Brain microvascular endothelial cell (primary cell): Measurements from ENCODE around the gene ITGB1.

Experiments
- DNase-seq: peaks from one replicate; pipeline ENCODE4 v3.0.0-alpha.2; 2020
- H3K27ac ChIP-seq: fragments of 250-450 bp; sonication (Bioruptor Pico); 2 replicates; pipeline ENCODE4 v1.5.1; 2020; ENCODE audit warnings: mild to moderate bottlenecking, moderate library complexity
- H3K27me3 ChIP-seq: fragments of 250-450 bp; sonication (Bioruptor Pico); replicated peaks from 2 replicates; pipeline ENCODE4 v1.5.1; 2020; ENCODE audit warnings: mild to moderate bottlenecking
- H3K36me3 ChIP-seq: fragments of 250-450 bp; sonication (Bioruptor Pico); replicated peaks from 2 replicates; pipeline ENCODE4 v1.5.1; 2020; ENCODE audit warnings: mild to moderate bottlenecking
- H3K4me3 ChIP-seq: 2 replicates; pipeline ENCODE4 v1.5.1; 2011; ENCODE audit warnings: low read depth, mild to moderate bottlenecking, control low read depth, low read length, moderate library complexity
- CTCF ChIP-seq: IDR thresholded peaks from 2 replicates; pipeline ENCODE4 v1.5.1; 2011; ENCODE audit warnings: low read depth, mild to moderate bottlenecking, moderate library complexity, low read length, control low read depth, inconsistent platforms; ENCODE audit errors: missing control alignments
- in situ Hi-C: cut with HindIII; loops from 2 replicates; pipeline ENCODE4 v1.10.0; 2017; ENCODE audit warnings: low sequenced_read_pairs, low pct_ligation_motif_present

The ITGB1 gene

GRCh38 chr10:32976338-32976737 lies 18.3 kb upstream of the ITGB1 start:
- TF ChIP-seq CTCF, result no peak
- Histone ChIP-seq H3K36me3 (no peaks in the 10 kb centered on the region), H3K4me3 (no peak overlapping the region), H3K27me3 (no peaks in the 10 kb centered on the region), H3K27ac (no peak overlapping the region)
- in situ Hi-C loops, result no loop called here
- DNase-seq, result no peak

GRCh38 chr10:32972929-32973328 lies 14.9 kb upstream of the ITGB1 start:
- Histone ChIP-seq H3K4me3 (no peak overlapping the region), H3K27ac (no peak overlapping the region), H3K36me3 (no peaks in the 10 kb centered on the region), H3K27me3 (no peaks in the 10 kb centered on the region)
- in situ Hi-C loops, result no loop called here
- no peak for TF ChIP-seq CTCF
- DNase-seq, result no peak

DNA sequence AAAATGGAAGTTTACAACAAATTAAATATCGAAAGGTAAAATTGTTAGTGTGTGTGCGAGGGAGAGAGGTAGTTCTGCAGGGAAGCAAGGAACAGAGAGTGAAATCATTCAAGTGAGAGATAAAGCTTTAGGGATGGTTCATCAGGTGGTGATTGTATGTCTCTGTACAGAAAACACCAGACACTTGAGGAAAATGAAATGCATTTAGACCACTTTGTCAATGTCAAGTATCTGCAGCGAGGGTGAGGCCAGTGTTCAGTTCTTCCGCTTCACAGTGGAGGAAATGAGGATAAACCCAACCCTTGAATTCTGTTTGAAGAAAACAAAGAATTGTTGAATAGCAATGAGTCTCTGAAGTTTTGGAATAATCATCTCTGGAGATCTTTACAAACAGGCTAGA lies 14.4 kb upstream of the ITGB1 start:
- H3K27me3 ChIP-seq, result no peaks in the 10 kb centered on the region
- no peak for TF ChIP-seq CTCF
- H3K27ac ChIP-seq, result no peak overlapping the region
- in situ Hi-C loops, result no loop called here
- H3K4me3 ChIP-seq, result no peak overlapping the region
- no peaks in the 10 kb centered on the region for H3K36me3 ChIP-seq
- DNase-seq, result no peak

DNA sequence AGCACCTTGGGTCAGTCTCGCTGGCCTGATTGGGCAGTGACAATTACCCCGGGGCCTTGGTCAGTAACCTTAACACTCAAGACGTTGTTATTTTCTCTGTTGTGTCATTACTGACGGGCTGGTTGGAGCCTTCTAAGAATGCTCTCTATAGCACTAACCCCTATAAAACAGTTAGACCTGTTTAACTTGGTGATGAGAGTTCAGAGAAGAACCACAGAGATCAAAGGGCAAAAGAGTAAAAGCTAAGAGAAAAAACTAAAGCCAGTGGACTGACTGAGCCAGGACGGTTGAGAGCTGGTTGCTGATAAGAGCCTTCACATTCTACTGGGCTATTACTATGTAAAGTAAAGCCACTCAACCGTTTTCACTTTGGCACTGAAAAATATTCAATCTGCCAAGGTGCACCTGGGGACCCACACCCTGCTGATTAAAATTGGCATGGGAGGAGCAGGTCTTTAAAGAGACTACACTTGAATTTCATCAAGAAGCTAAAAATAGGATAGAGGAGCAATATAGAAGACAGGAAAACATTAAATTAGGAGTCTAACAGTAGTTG lies 13.6 kb upstream of the ITGB1 start:
- DNase-seq, result no peak
- H3K27me3 ChIP-seq, result no peaks in the 10 kb centered on the region
- in situ Hi-C loops, result no loop called here
- H3K4me3 ChIP-seq, result no peak overlapping the region
- no peak overlapping the region for H3K27ac ChIP-seq
- TF ChIP-seq CTCF, result no peak
- no peaks in the 10 kb centered on the region for H3K36me3 ChIP-seq

GRCh38 chr10:32970910-32971309 lies 12.9 kb upstream of the ITGB1 start:
- H3K27me3 ChIP-seq, result no peaks in the 10 kb centered on the region
- in situ Hi-C loops, result no loop called here
- DNase-seq, result no peak
- H3K27ac ChIP-seq, result no peak overlapping the region
- H3K4me3 ChIP-seq, result no peak overlapping the region
- H3K36me3 ChIP-seq, result no peaks in the 10 kb centered on the region
- TF ChIP-seq CTCF, result no peak

- no peak for TF ChIP-seq CTCF
- H3K27me3 ChIP-seq, result no peaks in the 10 kb centered on the region
- H3K4me3 ChIP-seq, result no peak overlapping the region
- no peaks in the 10 kb centered on the region for H3K36me3 ChIP-seq
- H3K27ac ChIP-seq, result no peak overlapping the region
- in situ Hi-C loops, result no loop called here
- DNase-seq, result no peak
Measured at GRCh38 chr10:32964270-32964669, 6.2 kb upstream of the ITGB1 start.
